HG02610 (cell line): ENCODE data around the gene LRRN4CL.
"Not testable (repeated sequence)": the region's sequence is repeated elsewhere in the genome, so short reads cannot be mapped to it uniquely, and the experiment has no call there.

Experiments used
- ATAC-seq: cut with Tn5 transposase; IDR thresholded peaks from one replicate; pipeline ENCODE4 v1.9.1; 2021; ENCODE audit warnings: mild to moderate bottlenecking, moderate library complexity; ENCODE audit not compliant: unreplicated experiment

The LRRN4CL gene

GRCh38 chr11:62677156-62677555 is 12.2 kb downstream of the LRRN4CL start:
- ATAC-seq = no peak

GRCh38 chr11:62676698-62677097 is 12.6 kb downstream of the LRRN4CL start:
- ATAC-seq = no peak

- not testable (repeated sequence) for ATAC-seq
Observed at GRCh38 chr11:62675415-62675814, 13.9 kb downstream of the LRRN4CL start.

GRCh38 chr11:62673196-62673525 is 16.2 kb downstream of the LRRN4CL start:
- no peak for ATAC-seq

DNA sequence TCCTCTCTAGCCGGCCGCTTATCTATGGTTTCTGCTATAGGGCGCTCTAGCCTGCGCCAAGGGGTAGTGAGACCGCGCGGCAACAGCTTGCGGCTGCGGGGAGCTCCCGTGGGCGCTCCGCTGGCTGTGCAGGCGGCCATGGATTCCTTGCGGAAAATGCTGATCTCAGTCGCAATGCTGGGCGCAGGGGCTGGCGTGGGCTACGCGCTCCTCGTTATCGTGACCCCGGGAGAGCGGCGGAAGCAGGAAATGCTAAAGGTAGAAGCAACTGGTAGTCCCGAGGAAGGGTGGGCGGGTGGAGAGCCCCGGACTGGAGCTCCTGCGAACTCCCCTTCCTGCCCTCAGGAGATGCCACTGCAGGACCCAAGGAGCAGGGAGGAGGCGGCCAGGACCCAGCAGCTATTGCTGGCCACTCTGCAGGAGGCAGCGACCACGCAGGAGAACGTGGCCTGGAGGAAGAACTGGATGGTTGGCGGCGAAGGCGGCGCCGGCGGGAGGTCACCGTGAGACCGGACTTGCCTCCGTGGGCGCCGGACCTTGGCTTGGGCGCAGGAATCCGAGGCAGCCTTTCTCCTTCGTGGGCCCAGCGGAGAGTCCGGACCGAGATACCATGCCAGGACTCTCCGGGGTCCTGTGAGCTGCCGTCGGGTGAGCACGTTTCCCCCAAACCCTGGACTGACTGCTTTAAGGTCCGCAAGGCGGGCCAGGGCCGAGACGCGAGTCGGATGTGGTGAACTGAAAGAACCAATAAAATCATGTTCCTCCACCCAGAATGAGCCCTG is 17.5 kb downstream of the LRRN4CL start, which contains the start of the genes LBHD1 and UQCC3:
LBHD1 (minus strand) TSS at position 660 of the 782 bp plus-strand sequence. CDS start 2,236 bp downstream, outside the sequence.
UQCC3 (plus strand) TSS at position 66 of the 782 bp plus-strand sequence; CDS start at position 139, 73 bp downstream.
- ATAC-seq = peak; percentile 56

- ATAC-seq = no peak
Observed at GRCh38 chr11:62671236-62671607, 18.1 kb downstream of the LRRN4CL start.

DNA sequence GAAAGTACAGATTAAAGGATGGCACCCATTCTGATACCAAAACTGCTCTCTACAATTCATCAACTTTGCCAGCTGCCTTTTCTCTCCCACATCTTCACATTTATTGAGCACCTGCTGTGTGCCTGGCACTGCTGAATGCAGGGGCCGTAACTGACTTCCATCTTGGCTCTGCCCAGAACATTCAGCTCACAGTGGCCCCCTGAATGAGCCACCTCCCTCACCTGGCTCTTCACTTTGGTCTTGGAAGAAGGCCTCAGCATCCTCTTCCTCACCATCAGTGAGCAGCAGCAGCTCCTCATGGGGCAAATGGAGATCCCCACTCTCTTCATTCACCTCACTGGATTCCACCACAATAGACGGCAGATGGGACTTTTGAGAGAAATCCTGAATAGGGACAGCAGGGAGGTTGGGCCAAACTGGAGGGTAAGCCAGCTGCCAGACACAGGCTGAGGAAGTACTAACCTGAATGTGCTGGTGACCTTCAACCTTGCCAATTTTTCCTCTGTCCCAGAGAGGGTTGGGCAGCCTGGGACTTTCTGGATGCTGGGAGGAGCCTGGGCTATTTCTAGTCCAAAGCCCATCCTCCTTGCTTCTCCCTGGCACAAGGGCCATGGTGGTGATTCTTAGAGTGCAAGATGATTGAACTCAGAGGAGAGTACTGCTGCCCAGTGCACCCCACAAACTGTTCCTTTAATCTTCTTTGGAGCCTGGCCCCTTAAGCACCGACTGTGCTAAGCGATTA is 19.7 kb downstream of the LRRN4CL start:
- no peak for ATAC-seq

DNA sequence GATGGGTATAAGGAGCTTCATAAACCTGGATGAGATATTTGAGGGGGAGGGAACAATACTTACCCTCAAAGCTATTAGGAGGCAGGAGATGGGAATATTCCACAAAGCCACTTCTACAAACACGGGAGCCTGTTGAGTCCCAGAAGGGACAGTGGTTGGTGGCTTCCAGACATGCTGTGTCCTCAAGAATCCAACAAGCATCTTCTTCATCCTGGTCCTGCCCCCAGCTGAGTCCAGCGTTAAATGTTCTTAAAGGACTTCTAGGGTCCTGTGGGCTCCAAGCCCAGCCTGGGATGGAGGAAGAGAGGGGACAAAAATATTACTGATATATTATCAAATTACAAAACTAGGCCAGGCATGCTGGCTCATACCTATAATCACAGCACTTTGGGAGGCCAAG is 21.9 kb downstream of the LRRN4CL start:
- no peak for ATAC-seq

GRCh38 chr11:62666259-62666926 is 22.9 kb downstream of the LRRN4CL start:
- ATAC-seq = no peak

DNA sequence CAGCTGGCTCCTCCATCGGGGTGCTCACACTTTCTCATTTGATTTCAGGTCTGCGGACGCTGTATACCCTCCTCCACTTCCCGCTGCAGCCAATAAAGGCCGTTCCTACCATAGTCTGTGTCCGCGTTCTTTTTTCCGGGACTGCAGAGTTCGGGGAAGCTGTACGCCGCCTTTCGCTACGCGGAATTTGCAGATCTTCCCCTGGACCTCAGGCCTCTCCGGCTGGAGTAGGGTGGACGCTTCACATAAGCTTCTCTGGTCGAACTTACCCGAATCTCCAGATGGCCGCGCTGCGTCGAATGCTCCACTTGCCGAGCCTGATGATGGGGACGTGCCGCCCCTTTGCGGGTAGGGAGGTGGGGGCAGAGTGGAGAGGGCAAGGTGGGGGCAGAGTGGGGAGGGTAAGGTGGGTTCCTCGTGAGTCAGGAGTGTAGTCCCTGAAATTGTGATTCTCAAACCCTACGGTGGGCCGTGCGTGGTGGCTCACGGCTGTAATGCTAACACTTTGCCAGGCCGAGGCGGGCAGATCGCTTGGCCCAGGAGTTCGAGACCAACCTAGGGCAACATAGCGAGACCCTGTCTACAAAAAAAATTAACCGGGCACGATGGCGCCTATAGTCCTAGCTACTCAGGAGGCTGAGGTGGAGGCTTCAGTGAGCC is 23.6 kb downstream of the LRRN4CL start:
- peak; percentile 20 for ATAC-seq

- peak; percentile 82 for ATAC-seq
Observed at GRCh38 chr11:62665075-62665598, 24.2 kb downstream of the LRRN4CL start, which contains the start of the genes C11orf98 and CSKMT. C11orf98 (minus strand) TSS chr11:62665210; CDS start chr11:62665169, 41 bp downstream. CSKMT (plus strand) TSS chr11:62665312; CDS start chr11:62665880, 568 bp downstream.

DNA sequence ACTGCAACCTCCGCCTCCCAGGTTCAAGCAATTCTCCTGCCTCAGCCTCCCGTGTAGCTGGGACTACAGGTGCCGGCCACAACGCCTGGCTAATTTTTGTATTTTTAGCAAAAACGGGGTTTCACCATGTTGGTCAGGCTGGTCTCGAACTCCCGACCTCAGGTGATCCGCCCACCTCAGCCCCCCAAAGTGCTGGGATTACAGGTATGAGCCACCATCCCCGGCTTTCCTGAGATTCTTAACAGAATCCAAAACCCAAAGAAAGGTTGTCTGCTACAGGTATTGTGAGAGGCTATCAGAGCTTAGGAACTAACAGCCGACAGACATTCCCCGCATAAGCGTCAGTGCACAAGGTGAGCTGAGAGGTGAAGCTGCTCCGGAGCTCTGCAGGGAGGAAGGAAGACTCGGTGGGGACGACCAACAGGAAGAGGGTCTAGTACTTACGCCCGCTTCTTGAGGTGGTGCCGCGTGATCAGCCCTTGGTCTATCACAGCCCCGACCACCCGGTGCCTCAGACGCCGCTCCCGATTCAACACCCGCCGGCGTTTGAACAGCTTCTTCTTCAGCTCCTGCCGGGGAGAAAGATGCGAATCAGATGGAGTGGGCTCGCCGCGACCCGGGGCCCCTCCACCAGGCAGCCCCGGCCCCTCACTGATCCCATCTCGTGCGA is 24.8 kb downstream of the LRRN4CL start:
- ATAC-seq = peak; percentile 24

DNA sequence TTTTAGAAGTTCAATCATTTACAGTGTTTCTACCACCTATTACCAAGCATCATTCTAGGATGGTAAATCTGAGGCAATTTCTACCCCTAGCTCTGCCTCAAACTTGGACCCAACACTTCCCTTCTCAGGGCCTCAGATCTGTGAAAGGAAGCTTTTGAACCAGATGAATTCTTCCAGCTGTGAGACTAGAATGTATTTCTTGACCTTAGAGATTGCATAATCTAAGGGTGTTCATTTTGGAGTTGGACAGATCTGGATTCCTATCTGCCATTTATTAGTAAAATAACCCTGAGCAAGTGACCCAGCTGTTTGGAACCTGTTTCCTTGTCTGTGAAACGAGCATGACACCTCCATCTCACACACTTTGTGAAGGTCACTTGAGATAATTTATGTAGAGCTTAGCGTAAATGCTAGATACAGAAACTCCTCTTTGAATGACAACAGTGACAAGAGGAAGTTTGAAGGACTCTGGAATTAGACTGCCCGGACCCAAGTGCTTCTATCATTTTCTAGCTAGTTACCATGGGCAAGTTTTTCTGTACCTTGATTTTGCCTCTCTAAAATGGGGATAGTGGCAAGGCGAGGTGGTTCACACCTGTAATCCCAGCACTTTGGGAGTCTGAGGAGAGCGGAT is 32.4 kb downstream of the LRRN4CL start:
- no peak for ATAC-seq

DNA sequence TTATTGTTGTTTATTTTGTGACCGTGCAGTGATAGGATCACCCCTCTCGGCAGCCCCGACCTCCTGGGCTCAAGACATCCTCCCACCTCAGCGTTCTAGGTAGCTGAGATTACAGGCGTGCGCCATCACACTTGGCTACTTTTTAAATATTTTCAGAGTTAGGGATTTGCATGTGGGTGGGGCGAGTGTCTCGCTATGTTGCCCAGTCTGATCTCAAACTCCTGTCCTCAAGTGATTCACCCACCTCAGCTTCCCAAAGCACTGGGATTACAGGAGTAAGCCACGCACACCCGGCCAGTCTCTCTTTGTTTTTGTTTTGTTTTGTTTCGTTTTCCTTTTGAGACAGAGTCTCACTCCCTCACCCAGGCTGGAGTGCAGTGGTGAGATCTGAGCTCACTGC is 35.0 kb downstream of the LRRN4CL start:
- no peak for ATAC-seq

DNA sequence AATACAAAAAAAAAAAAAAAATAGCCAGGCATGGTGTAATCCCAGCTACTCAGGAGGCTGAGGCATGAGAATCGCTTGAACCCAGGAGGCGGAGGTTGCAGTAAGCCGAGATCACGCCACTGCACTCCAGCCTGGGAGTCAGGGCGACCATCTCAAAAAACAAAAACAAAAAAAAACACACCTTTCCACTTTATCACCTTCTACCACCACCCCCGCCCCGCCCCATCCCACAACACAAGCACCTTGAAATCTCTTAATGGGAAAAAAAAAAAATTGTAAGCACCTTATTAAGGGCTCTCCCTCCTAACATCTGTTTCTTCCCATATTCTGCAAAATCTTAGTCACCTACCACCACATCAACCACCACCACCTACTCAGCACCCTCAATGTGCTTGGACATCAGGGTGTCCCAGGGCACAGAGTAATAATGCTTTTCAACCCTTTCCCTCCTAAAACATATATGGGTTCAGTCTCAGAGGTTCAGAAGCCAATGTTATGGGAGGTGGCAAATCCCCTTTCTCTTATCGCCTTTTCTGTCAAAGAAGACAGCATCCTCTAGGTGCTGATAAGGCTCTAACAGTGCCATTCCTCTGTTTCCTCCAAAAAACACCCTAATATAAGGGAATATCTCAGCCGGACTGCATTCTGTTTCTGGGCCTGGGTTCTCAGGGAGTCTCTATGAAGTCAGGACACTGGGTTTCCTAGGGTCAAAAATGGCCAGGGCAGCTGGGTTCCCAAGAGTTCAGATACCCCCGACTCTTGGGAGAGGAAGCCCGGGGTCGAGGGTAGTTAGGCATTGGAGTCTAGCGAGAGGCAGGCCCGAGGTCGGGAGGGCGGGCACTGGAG is 36.9 kb downstream of the LRRN4CL start:
- ATAC-seq = peak; percentile 12

DNA sequence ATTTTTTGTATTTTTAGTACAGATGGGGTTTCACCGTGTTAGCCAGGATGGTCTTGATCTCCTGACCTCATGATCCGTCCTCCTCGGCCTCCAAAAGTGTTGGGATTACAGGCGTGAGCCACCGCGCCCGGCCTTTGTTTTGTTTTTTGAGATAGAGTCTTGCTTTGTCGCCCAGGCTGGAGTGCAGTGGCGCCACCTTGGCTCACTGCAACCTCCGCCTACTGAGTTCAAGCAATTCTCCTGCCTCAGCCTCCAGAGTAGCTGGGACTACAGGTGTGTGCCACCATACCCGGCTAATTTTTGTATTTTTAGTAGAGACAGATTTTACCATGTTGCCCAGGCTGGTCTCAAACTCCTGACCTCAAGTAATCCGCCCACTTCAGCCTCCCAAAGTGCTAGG is 39.0 kb downstream of the LRRN4CL start:
- not testable (repeated sequence) for ATAC-seq

DNA sequence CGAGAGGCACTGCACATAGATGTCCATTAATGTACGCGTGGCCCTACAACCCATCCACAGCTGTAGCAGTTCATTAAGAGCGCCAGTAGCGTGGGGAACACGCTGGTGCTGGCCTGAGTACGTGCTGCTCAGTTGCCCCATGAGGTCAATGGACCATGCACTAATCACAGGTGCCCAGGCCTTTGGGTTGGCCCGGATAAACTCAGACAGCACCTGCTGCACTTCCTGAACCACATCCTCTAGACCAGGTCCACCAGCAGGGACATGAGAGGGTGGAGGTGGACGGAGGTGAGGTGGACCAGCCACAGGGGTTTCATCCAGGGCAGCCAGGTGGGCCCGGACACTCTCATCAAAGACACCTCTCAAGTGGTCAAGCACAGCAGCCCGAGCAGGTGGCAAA is 39.8 kb downstream of the LRRN4CL start:
- no peak for ATAC-seq

DNA sequence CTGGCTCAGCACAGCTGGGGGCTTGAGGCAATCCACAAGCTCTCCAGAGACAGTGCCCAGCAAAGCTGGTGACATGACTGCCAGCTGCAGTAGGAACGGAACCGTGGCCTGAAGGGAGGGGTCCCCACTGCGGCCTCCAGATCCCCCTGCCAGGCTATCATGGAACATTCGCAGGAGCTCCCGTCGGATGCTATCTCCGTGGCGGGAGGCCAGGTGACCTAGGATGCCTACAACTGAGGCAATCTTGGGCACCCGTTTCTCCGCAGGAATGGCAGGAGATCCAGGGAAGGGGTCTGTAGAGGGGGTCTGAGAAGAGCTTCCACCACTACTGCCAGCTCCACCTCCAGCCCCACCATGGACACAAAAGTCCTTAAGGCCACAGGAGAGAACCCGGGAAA is 40.4 kb downstream of the LRRN4CL start:
- ATAC-seq = no peak
